Parathyroid adenoma (tissue), 2 donors: Measurements from ENCODE around the gene AGAP1.

Source experiments
- H2AFZ ChIP-seq: fragments of 300-600 bp; sonication (generic); one replicate; pipeline ENCODE4 v1.7.0; 2017; ENCODE audit warnings: antibody characterized with exemption, mild to moderate bottlenecking
- H3K27ac ChIP-seq: fragments of 300-600 bp; sonication (generic); one replicate; pipeline ENCODE4 v1.7.0; 2017
- H3K27me3 ChIP-seq: fragments of 300-600 bp; sonication (generic); one replicate; pipeline ENCODE4 v1.7.0; 2017; ENCODE audit warnings: low read length; ENCODE audit not compliant: control insufficient read depth, insufficient read depth
- H3K36me3 ChIP-seq: fragments of 300-600 bp; sonication (generic); one replicate; pipeline ENCODE4 v1.7.0; 2017; ENCODE audit warnings: low read length; ENCODE audit not compliant: control insufficient read depth, insufficient read depth
- H3K4me1 ChIP-seq: fragments of 300-600 bp; sonication (generic); one replicate; pipeline ENCODE4 v1.7.0; 2017; ENCODE audit warnings: control low read depth
- H3K4me2 ChIP-seq: fragments of 300-600 bp; sonication (generic); one replicate; pipeline ENCODE4 v1.7.0; 2017; ENCODE audit warnings: low read length
- H3K4me3 ChIP-seq: fragments of 300-600 bp; sonication (generic); one replicate; pipeline ENCODE4 v1.7.0; 2017; ENCODE audit warnings: low read depth, low read length
- H3K79me2 ChIP-seq: fragments of 300-600 bp; sonication (generic); one replicate; pipeline ENCODE4 v1.7.0; 2017; ENCODE audit warnings: control low read depth
- H3K9ac ChIP-seq: fragments of 300-600 bp; sonication (generic); one replicate; pipeline ENCODE4 v1.7.0; 2017; ENCODE audit warnings: mild to moderate bottlenecking
- H3K9me3 ChIP-seq: fragments of 300-600 bp; sonication (generic); one replicate; pipeline ENCODE4 v1.7.0; 2017; ENCODE audit warnings: low read length; ENCODE audit not compliant: control insufficient read depth
- CTCF ChIP-seq: fragments of 300-600 bp; sonication (generic); IDR thresholded peaks from one replicate; pipeline ENCODE4 v1.7.0; 2017; ENCODE audit warnings: antibody characterized with exemption, mild to moderate bottlenecking
- donor health status: primary hyperparathyroidism.

Gene AGAP1

GRCh38 chr2:235855011-235855410 is 361.2 kb downstream of the AGAP1 start:
- no peak overlapping the region for H2AFZ ChIP-seq
- H3K4me3 ChIP-seq = no peak overlapping the region
- H3K79me2 ChIP-seq = no peaks in the 10 kb centered on the region
- H3K27ac ChIP-seq = no peak overlapping the region
- no peaks in the 10 kb centered on the region for H3K9me3 ChIP-seq
- no peaks in the 10 kb centered on the region for H3K36me3 ChIP-seq
- H3K4me2 ChIP-seq = no peak overlapping the region
- no peak overlapping the region for H3K9ac ChIP-seq
- TF ChIP-seq CTCF = no peak
- no peaks in the 10 kb centered on the region for H3K4me1 ChIP-seq
- H3K27me3 ChIP-seq = no peaks in the 10 kb centered on the region

- H2AFZ ChIP-seq = no peak overlapping the region
- no peak overlapping the region for H3K4me3 ChIP-seq
- no peaks in the 10 kb centered on the region for H3K4me1 ChIP-seq
- no peak overlapping the region for H3K9ac ChIP-seq
- H3K27me3 ChIP-seq = no peaks in the 10 kb centered on the region
- no peak overlapping the region for H3K4me2 ChIP-seq
- H3K79me2 ChIP-seq = no peaks in the 10 kb centered on the region
- no peaks in the 10 kb centered on the region for H3K36me3 ChIP-seq
- H3K27ac ChIP-seq = no peak overlapping the region
- TF ChIP-seq CTCF = no peak
- no peaks in the 10 kb centered on the region for H3K9me3 ChIP-seq
Measured at GRCh38 chr2:235856151-235856854, 362.5 kb downstream of the AGAP1 start.

DNA sequence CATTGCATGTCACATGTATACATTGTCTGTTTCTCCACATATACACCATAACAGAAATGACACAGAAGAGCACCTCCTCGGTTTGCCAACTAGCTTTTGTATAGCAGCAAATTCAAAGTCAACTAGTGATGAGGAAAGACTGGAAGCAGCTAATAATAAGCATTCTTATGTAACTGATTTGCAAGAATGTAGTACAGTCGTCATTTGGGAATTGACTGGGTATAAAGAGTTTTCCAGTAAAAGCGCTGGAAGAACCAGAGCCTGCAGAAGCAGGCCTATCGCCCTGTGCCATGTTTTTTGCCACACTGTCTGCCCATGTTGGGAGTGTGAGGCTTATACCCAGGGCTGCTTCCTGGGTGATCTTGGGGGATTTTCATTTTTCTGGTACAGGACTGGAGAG is 363.8 kb downstream of the AGAP1 start:
- Histone ChIP-seq H3K27me3 (no peaks in the 10 kb centered on the region), H2AFZ (no peak overlapping the region)
- no peak for TF ChIP-seq CTCF

GRCh38 chr2:235858881-235859280 is 365.0 kb downstream of the AGAP1 start:
- Histone ChIP-seq H3K4me2 (no peak overlapping the region), H2AFZ (no peak overlapping the region), H3K9me3 (no peaks in the 10 kb centered on the region), H3K9ac (no peak overlapping the region), H3K4me1 (no peaks in the 10 kb centered on the region), H3K27me3 (no peaks in the 10 kb centered on the region), H3K4me3 (no peak overlapping the region), H3K79me2 (no peaks in the 10 kb centered on the region), H3K36me3 (no peaks in the 10 kb centered on the region), H3K27ac (no peak overlapping the region)
- no peak for TF ChIP-seq CTCF

More for the DNA sequence above, 363.8 kb downstream of the AGAP1 start:
- Histone ChIP-seq H3K79me2 (no peaks in the 10 kb centered on the region), H3K9ac (no peak overlapping the region), H3K9me3 (no peaks in the 10 kb centered on the region), H3K36me3 (no peaks in the 10 kb centered on the region), H3K4me2 (no peak overlapping the region), H3K4me3 (no peak overlapping the region), H3K27ac (no peak overlapping the region), H3K4me1 (no peaks in the 10 kb centered on the region)

- H3K79me2 ChIP-seq = no peaks in the 10 kb centered on the region
- H3K4me1 ChIP-seq = no peaks in the 10 kb centered on the region
- TF ChIP-seq CTCF = no peak
- no peak overlapping the region for H3K9ac ChIP-seq
- no peak overlapping the region for H3K4me3 ChIP-seq
- no peaks in the 10 kb centered on the region for H3K36me3 ChIP-seq
- no peaks in the 10 kb centered on the region for H3K9me3 ChIP-seq
- no peak overlapping the region for H2AFZ ChIP-seq
- H3K27ac ChIP-seq = no peak overlapping the region
- H3K4me2 ChIP-seq = no peak overlapping the region
- H3K27me3 ChIP-seq = no peaks in the 10 kb centered on the region
Measured at GRCh38 chr2:235859651-235860050, 365.8 kb downstream of the AGAP1 start.
